ENCODE results near the gene ATP8A2. TPM values are rescaled to one million over a fixed set of nuclear protein-coding genes. Genes with fewer than 3 reads are reported as not detected.

Gene ATP8A2
- total RNA-seq, 4 donors from 2014 or later, result 0.29 to 0.65 (median 0.46) TPM

DNA sequence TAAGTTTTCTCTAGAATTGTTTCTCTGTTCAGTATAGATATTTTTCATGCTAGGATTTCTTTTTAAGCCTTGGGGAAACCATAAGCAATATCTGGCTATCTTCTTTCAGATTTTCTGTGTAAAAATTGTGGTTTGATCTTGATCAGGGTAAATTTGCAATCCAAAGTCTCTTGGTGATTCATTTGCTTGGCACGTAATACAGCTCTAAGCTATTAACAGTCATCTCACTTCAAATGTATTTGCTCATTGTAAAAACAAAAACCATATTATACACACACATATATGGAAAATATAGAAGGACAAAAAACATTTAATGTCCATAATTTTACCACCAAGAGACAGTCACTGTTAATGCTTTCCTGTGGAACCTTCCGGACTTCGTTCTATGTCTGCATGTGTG, 489.1 kb downstream of the ATP8A2 start:
- intact Hi-C loops (cut with DNase I), result no loop called here
- TF ChIP-seq POLR2AphosphoS5 (IDR thresholded peaks at IDR 0.05), result no peak
- no peak for TF ChIP-seq EP300 (IDR thresholded peaks at IDR 0.05)
- no peak for TF ChIP-seq POLR2A (IDR thresholded peaks at IDR 0.05; ENCODE audit: low read depth)
- TF ChIP-seq, protein P1, sequence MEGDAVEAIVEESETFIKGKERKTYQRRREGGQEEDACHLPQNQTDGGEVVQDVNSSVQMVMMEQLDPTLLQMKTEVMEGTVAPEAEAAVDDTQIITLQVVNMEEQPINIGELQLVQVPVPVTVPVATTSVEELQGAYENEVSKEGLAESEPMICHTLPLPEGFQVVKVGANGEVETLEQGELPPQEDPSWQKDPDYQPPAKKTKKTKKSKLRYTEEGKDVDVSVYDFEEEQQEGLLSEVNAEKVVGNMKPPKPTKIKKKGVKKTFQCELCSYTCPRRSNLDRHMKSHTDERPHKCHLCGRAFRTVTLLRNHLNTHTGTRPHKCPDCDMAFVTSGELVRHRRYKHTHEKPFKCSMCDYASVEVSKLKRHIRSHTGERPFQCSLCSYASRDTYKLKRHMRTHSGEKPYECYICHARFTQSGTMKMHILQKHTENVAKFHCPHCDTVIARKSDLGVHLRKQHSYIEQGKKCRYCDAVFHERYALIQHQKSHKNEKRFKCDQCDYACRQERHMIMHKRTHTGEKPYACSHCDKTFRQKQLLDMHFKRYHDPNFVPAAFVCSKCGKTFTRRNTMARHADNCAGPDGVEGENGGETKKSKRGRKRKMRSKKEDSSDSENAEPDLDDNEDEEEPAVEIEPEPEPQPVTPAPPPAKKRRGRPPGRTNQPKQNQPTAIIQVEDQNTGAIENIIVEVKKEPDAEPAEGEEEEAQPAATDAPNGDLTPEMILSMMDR (IDR thresholded peaks at IDR 0.05), result no peak
- Histone ChIP-seq H3K36me3 (no peaks in the 10 kb centered on the region), H3K27me3 (no peaks in the 10 kb centered on the region), H3K4me1 (no peaks in the 10 kb centered on the region), H3K9me3 (no peaks in the 10 kb centered on the region), H3K4me3 (no peak overlapping the region), H3K27ac (replicated peaks in 1 of 4) (no peak overlapping the region)
- 90% methylated on average over 3 of the region's 3 CpGs for WGBS
- no peak for DNase-seq (ENCODE audit: extremely low spot score)

DNA sequence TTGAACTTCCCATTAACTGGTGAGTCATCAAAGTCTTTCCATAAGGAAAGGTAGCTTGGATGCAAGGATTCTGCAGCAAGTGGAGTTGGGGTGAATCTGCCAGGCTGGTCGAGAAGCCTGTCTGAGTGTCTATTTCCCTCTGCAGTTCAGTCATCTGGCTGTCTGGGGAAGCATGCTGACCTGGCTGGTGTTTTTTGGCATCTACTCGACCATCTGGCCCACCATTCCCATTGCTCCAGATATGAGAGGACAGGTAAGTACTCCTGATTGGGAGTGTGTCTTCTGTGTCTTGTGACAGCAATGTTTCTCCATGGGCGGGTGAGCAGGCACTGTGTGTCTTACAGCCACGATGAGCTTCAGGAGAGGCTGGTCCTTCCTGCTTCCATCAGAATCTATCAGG, 490.4 kb downstream of the ATP8A2 start:
- 52% methylated on average over 4 of the region's 4 CpGs for WGBS
- Histone ChIP-seq H3K27ac (replicated peaks in 1 of 4) (no peak overlapping the region), H3K27me3 (no peaks in the 10 kb centered on the region), H3K36me3 (no peaks in the 10 kb centered on the region), H3K4me3 (no peak overlapping the region), H3K9me3 (no peaks in the 10 kb centered on the region), H3K4me1 (no peaks in the 10 kb centered on the region)
- TF ChIP-seq POLR2A (IDR thresholded peaks at IDR 0.05; ENCODE audit: low read depth) (no peak), POLR2AphosphoS5 (IDR thresholded peaks at IDR 0.05) (no peak), EP300 (IDR thresholded peaks at IDR 0.05) (no peak)
- TF ChIP-seq, protein P1 (IDR thresholded peaks at IDR 0.05), result no peak
- intact Hi-C loops (cut with DNase I), result no loop called here
- no peak for DNase-seq (ENCODE audit: extremely low spot score)

DNA sequence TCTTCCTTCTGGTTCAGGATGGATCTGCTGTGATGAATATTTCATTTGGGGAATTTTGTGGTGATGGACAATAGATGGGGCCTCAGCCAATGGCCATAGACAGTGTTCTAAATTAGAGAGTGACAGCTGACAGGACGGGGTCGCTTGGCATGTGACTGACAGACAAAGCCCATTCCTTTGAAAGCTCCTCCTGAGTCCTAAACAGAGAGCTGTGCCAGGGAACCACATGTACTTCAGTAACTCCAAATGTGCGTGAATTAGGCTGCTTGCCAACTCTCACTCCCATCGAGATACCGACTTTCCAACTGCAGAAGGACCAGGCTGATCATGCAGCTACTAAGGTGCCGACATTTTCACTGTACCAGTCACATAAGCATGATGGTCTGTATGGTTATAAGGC, 492.3 kb downstream of the ATP8A2 start:
- TF ChIP-seq POLR2A (IDR thresholded peaks at IDR 0.05; ENCODE audit: low read depth), result no peak
- TF ChIP-seq, protein P1 (IDR thresholded peaks at IDR 0.05), result no peak
- TF ChIP-seq EP300 (IDR thresholded peaks at IDR 0.05), result no peak
- no peak for TF ChIP-seq POLR2AphosphoS5 (IDR thresholded peaks at IDR 0.05)
- Histone ChIP-seq H3K27ac (replicated peaks in 1 of 4) (no peak overlapping the region), H3K36me3 (no peaks in the 10 kb centered on the region), H3K4me1 (no peaks in the 10 kb centered on the region), H3K9me3 (no peaks in the 10 kb centered on the region), H3K27me3 (no peaks in the 10 kb centered on the region), H3K4me3 (no peak overlapping the region)
- DNase-seq (ENCODE audit: extremely low spot score), result no peak
- intact Hi-C loops (cut with DNase I), result no loop called here
- 90% methylated on average over 6 of the region's 6 CpGs for WGBS

DNA sequence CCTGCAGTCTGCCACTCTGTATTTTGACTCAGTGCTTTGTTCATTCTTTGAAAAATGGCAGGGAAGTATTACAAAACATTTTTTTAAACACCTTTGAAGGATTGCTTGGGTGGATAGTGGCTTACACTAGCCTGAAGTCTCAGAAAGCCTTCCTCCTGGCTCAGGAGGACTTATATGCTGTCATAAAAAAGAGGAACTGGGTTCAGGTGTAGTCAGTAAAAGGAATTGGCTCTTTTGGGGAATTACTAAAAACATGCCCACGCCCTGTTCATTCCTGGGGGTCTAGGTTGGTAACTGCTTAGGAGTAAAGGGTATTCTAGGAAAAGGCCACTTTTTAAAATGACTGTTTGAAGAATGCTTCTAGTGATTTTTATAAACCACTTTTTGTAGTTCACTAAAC, 493.2 kb downstream of the ATP8A2 start:
- TF ChIP-seq POLR2AphosphoS5 (IDR thresholded peaks at IDR 0.05) (no peak), POLR2A (IDR thresholded peaks at IDR 0.05; ENCODE audit: low read depth) (no peak), EP300 (IDR thresholded peaks at IDR 0.05) (no peak)
- TF ChIP-seq, protein P1 (IDR thresholded peaks at IDR 0.05), result no peak
- WGBS, result 88% methylated on average over 1 of the region's 1 CpG
- Histone ChIP-seq H3K4me3 (no peak overlapping the region), H3K9me3 (no peaks in the 10 kb centered on the region), H3K27me3 (peaks cover 0 to under 1% (median 0%) of the 10 kb centered on the region in 4 donors), H3K36me3 (no peaks in the 10 kb centered on the region), H3K4me1 (no peaks in the 10 kb centered on the region), H3K27ac (replicated peaks in 1 of 4) (no peak overlapping the region)
- DNase-seq (ENCODE audit: extremely low spot score), result no peak
- intact Hi-C loops (cut with DNase I), result no loop called here

DNA sequence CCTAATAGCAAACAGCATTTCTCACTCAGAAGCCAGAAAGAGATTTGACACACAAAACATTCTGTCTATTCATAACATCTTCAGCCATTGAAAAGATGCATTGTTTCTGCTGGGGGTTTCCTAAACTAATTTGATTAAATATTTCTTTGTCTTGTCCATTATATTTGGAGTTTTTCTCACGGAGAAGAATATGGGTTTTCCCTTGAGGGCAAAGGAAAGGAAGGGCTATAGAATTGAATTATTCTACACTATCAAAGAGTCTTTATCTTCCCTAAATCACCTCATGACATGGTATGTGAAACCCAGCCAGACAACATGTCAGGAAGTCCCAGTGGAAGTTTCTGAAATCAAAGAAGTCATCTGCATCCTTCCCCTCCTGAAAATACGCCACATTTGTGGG, 493.6 kb downstream of the ATP8A2 start:
- WGBS, result 74% methylated on average over 2 of the region's 2 CpGs
- intact Hi-C loops (cut with DNase I), result no loop called here
- Histone ChIP-seq H3K4me3 (no peak overlapping the region), H3K27ac (replicated peaks in 1 of 4) (no peak overlapping the region), H3K36me3 (no peaks in the 10 kb centered on the region), H3K4me1 (no peaks in the 10 kb centered on the region), H3K27me3 (peaks cover 0 to 5% (median 0%) of the 10 kb centered on the region in 4 donors), H3K9me3 (no peaks in the 10 kb centered on the region)
- no peak for DNase-seq (ENCODE audit: extremely low spot score)
- TF ChIP-seq, protein P1 (IDR thresholded peaks at IDR 0.05), result no peak
- TF ChIP-seq POLR2A (IDR thresholded peaks at IDR 0.05; ENCODE audit: low read depth) (no peak), POLR2AphosphoS5 (IDR thresholded peaks at IDR 0.05) (no peak), EP300 (IDR thresholded peaks at IDR 0.05) (no peak)
